ENCODE measurements around the gene SMYD3.

Gene SMYD3

DNA sequence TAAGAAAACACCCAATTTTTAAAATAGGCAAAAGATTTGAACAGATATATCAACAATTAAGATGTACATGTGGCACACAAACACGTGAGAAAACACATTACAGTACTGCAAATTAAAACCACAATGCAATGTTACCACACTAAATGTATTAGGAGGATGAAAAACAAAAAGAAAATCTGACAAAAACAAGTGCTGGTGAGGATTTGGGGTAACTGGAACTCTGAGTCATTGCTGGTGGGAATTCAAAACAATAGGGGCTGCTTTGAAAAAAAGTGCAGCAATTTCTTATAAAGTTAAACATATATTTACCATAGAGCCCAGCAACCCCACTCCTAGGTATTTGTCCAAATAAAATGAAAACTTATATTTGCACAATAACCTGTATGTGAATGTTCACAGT, 614.1 kb downstream of the SMYD3 start:
- TF ChIP-seq ZNF274 (IDR thresholded peaks at IDR 0.05; ENCODE audit: low read depth, low read length) = no peak
- no peak overlapping the region for H3K4me3 ChIP-seq (ENCODE audit: low read length)

GRCh38 chr1:245888809-245889208, 618.3 kb downstream of the SMYD3 start:
- no peak for TF ChIP-seq ZNF274 (IDR thresholded peaks at IDR 0.05; ENCODE audit: low read depth, low read length)
- no peak overlapping the region for H3K4me3 ChIP-seq (ENCODE audit: low read length)

- TF ChIP-seq ZNF274 (IDR thresholded peaks at IDR 0.05; ENCODE audit: low read depth, low read length) = no peak
- H3K4me3 ChIP-seq (ENCODE audit: low read length) = no peak overlapping the region
These were observed 619.2 kb downstream of the SMYD3 start for GRCh38 chr1:245887829-245888228.

GRCh38 chr1:245881767-245882391, 625.2 kb downstream of the SMYD3 start:
- no peak for TF ChIP-seq ZNF274 (IDR thresholded peaks at IDR 0.05; ENCODE audit: low read depth, low read length)
- no peak overlapping the region for H3K4me3 ChIP-seq (ENCODE audit: low read length)

- no peak for TF ChIP-seq ZNF274 (IDR thresholded peaks at IDR 0.05; ENCODE audit: low read depth, low read length)
- no peak overlapping the region for H3K4me3 ChIP-seq (ENCODE audit: low read length)
These were observed 626.2 kb downstream of the SMYD3 start for GRCh38 chr1:245880754-245881403.

- TF ChIP-seq ZNF274 (IDR thresholded peaks at IDR 0.05; ENCODE audit: low read depth, low read length) = no peak
These were observed 628.0 kb downstream of the SMYD3 start for GRCh38 chr1:245879091-245879490.

DNA sequence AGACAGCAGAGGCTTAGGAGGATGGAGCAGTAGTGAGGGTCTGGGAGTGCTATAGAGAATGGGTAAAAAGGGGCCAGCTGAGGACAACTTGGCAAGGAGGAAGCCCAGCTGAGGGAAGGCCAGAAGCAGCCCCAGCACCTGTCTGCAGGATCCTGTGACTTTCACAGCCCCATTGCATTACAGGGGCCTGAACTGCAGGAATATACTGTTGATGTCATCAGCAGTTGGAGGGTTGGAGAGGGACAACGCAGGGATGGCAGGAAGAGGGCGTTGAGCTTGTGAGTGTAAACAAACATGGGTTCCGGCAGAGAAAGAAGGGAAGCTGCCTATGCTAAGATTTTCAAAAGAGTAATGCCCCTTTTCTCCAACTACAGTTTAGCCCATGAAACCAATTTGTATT, 628.5 kb downstream of the SMYD3 start:
- no peak for TF ChIP-seq ZNF274 (IDR thresholded peaks at IDR 0.05; ENCODE audit: low read depth, low read length)
- no peak overlapping the region for H3K4me3 ChIP-seq (ENCODE audit: low read length)

More at GRCh38 chr1:245879091-245879490, 628.0 kb downstream of the SMYD3 start:
- H3K4me3 ChIP-seq (ENCODE audit: low read length) = no peak overlapping the region

DNA sequence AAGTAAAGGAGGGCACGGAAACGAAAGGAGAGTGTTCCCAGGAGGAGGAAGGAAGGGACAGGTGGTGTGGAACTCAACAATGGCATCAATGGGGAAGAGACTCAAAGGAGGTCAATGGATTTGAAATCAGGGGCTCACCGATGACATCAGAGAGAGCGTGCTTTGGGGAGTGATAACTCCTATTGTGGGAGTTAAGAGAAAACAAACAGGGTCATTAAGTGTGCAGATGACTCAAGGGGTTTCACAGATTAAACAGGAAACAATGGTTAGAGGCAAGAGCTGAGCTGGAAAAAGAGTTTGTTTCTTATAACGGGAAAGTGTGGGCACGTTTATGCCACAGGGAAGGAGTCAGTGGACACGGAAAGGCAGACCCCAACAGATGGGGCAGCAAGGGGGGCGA, 629.1 kb downstream of the SMYD3 start:
- no peak for TF ChIP-seq ZNF274 (IDR thresholded peaks at IDR 0.05; ENCODE audit: low read depth, low read length)
- no peak overlapping the region for H3K4me3 ChIP-seq (ENCODE audit: low read length)

DNA sequence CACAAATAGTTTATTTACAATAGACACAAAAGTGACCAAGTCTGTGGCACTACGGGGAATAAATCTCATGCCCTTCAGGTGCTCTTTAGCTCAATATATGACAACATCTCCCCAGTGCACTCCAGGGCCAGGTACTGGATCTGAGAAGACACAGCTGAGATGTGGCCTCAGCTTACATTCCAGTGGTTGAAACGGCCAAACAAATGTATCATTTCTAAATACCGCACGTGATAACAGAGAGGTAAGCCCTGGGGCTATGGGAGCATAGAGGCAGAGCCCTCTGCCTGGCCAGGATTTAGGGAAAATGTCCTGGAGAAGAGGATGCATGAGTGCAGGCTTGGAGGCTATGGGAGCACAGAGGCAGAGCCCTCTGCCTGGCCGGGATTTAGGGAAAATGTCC, 630.5 kb downstream of the SMYD3 start:
- TF ChIP-seq ZNF274 (IDR thresholded peaks at IDR 0.05; ENCODE audit: low read depth, low read length) = no peak
- H3K4me3 ChIP-seq (ENCODE audit: low read length) = no peak overlapping the region

DNA sequence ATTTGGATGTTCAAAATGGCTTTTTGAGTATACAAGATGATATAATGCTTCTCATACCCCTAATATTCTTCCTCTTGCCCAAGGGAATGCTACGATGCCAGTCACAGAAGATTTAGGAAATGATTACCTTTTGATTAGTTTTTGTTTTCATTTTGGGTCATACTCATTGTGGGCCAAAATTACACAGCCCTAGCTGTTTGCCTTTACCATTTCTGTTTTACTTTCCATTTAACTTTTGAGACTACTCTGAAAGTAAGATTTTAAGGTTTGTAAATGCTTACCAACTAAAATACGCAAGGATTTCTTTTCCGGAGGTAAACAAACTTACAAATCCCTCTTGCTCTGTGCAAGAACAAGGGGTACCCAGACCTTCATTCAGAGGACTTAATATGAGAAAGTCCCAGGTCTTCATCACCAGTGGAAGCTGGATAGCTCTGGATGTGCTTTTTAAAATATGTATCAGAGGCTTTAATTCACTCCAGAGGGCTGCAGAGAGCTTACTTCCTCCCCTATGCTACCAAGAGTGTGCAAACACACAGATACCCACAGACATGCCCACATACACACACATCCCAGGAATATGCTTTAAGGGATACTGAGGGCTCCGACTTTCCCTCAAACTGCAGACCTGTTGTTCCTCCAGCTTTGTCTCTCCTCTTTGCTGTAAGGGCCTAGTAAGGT, 631.4 kb downstream of the SMYD3 start:
- H3K4me3 ChIP-seq (ENCODE audit: low read length) = no peak overlapping the region
- TF ChIP-seq ZNF274 (IDR thresholded peaks at IDR 0.05; ENCODE audit: low read depth, low read length) = no peak

GRCh38 chr1:245874942-245875580, 632.0 kb downstream of the SMYD3 start:
- no peak for TF ChIP-seq ZNF274 (IDR thresholded peaks at IDR 0.05; ENCODE audit: low read depth, low read length)
- no peak overlapping the region for H3K4me3 ChIP-seq (ENCODE audit: low read length)

GRCh38 chr1:245873883-245874671, 633.0 kb downstream of the SMYD3 start:
- H3K4me3 ChIP-seq (ENCODE audit: low read length) = no peak overlapping the region
- TF ChIP-seq ZNF274 (IDR thresholded peaks at IDR 0.05; ENCODE audit: low read depth, low read length) = no peak

DNA sequence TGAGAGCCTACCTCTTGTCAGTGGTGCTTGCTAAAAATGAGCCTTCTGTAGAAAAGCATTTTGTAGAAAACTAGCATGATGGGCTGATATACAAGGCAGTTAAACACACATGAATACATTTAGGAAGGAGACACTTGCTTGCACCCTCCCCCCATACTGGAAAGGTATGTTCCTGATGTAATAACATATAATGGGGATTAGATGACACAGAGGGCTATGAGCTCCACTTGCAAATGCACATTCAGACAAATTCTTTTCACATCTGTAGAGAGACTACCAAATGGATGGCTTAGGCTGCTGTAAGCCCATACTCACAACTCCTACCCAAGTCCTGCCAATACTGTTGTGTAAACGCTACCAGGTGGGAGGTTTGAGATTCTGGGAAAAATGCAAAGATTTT, 634.0 kb downstream of the SMYD3 start:
- no peak for TF ChIP-seq ZNF274 (IDR thresholded peaks at IDR 0.05; ENCODE audit: low read depth, low read length)
- H3K4me3 ChIP-seq (ENCODE audit: low read length) = no peak overlapping the region

DNA sequence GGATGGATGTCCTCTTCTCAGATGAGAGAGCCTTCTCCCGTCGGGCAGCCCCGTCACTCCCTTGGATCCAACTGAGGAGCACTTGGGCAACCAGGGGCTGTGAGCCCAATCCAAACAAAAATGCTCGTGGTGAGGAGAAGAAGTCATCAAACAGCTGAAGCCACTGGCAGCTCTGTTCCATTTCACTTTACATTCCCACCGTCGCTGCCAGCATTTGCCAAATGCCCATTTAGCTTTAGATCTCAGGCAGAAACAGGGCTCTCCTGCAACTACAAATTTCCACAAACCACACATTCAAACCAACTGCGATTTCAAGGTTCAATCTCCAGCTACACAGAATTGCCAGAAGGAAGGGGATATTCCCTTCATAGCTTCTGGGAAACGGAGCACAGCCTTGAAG, 634.6 kb downstream of the SMYD3 start:
- H3K4me3 ChIP-seq (ENCODE audit: low read length) = no peak overlapping the region
- no peak for TF ChIP-seq ZNF274 (IDR thresholded peaks at IDR 0.05; ENCODE audit: low read depth, low read length)
